Fibroblast of skin of abdomen (primary cell): ENCODE measurements around the gene PIEZO1.

Experiments used
- DNase-seq: peaks from one replicate; pipeline ENCODE4 v3.0.0-alpha.2; 2013

PIEZO1 gene

DNA sequence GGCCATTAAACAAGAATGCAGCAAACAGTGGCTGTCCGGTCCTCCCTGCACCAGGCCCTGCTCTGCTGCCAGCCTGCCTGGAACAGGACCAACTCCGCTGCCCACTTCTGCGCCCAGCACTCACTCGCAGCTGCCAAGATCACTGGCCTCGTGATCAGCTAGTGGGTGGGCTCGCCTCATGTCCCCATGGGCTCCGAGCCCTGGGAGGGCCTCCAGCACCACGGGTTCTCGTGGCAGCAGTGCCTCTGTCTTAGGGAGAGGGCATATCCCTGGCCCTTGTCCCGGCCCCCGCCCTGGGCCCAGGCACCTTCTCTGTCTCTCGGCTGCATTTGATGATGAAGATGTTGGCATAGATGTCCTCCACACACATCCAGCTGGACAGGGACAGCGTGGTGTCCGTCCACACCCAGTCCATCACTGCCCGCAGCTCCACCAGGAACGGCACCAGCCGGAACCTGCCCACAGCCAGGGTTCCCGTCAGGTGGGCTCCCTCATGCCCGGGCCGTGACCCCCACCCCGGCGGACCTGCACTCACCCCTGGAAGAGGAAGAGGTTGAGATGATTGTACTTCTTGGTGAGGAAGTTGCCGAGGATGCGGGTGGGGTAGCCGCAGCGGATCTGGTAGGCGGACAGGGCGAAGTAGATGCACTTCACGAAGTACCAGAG, 65.6 kb downstream of the PIEZO1 start:
- DNase-seq: no peak

GRCh38 chr16:88718178-88718577, 66.8 kb downstream of the PIEZO1 start:
- DNase-seq: no peak

DNA sequence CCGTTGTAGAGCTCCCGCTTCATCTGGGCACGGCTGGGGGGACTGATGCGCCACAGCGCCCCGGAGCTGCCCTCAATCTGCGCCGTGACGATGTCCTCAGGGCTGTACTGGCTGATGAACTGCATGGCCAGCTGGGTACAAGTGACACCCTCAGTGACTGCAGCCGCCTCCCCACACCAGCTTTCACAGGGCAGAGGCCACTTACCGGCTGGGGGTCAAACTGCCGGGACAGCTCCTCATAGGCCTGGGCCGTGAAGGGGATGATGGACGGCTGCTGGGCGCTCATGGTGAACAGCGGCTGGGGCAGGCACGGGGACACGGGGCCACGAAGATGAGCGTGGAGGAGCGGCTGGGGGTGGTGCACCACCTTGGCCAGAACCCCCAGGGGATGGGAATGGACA, 68.4 kb downstream of the PIEZO1 start:
- DNase-seq: no peak

DNA sequence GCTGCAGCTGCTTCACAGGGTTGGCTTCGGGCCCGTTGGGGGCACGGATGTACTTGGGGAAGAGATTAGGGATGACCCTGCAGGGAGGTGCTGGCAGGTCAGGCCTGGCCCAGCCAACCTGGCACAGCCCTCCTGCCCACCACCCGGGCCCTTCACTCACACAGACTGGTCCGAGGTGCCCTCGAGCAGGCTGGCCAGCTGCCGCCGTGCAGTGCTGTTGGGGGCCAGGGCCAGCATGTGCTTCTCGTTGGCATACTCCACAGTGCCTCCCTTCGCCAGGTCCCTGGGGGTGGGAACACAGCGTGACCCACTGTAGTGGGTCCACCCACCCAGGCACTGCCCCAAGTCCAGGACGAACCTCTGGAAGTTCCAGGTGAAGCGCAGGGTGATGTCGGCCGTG, 68.8 kb downstream of the PIEZO1 start:
- DNase-seq: no peak

- no peak for DNase-seq
Measured at GRCh38 chr16:88715312-88716190, 69.5 kb downstream of the PIEZO1 start.

GRCh38 chr16:88714420-88715302, 70.4 kb downstream of the PIEZO1 start:
- no peak for DNase-seq

GRCh38 chr16:88713568-88714419, 71.2 kb downstream of the PIEZO1 start:
- no peak for DNase-seq

GRCh38 chr16:88713054-88713453, 72.0 kb downstream of the PIEZO1 start:
- DNase-seq: no peak

GRCh38 chr16:88712362-88712979, 72.5 kb downstream of the PIEZO1 start:
- no peak for DNase-seq

DNA sequence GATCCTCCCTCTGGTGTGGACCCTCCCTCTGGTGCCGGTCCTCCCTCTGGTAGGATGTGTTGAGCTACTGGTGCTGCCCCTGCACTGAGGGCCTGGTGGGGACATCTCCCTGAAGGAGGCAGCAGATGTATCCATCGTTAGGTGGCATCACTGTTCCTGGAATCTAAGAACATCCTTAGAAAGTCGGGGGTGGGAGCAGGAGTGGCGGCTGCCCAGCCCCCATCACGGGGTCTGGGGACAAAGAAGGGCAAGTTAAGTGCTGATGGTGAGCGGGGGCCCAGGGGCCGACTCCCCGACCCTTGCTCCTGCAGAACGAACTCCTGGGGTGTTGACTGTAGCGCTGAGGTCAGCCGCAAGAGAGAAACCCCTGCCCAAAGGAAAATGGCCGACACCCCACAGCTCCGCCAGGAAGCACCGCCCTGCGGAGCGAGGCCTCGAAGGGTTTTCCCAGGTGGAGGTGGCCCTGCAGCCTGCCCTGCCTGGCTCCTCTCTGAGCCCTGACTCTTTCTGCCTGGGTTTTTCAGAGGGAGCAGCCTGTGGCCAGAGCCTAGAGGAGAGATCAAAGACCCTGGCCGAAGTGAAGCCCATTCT, 73.2 kb downstream of the PIEZO1 start:
- DNase-seq: no peak

- no peak for DNase-seq
Measured at GRCh38 chr16:88710556-88710955, 74.5 kb downstream of the PIEZO1 start.

- DNase-seq: no peak
Measured at GRCh38 chr16:88706965-88707826, 77.8 kb downstream of the PIEZO1 start.

- peak; percentile 86 for DNase-seq
Measured at GRCh38 chr16:88706229-88706964, 78.6 kb downstream of the PIEZO1 start, which contains the start of the genes CTU2 and RNF166. Gene CTU2, plus strand, starts transcription at chr16:88706503. Its CDS starts 28 bp downstream, at chr16:88706531. Gene RNF166, minus strand, starts transcription at chr16:88706408. Its CDS starts 83 bp downstream, at chr16:88706325.

DNA sequence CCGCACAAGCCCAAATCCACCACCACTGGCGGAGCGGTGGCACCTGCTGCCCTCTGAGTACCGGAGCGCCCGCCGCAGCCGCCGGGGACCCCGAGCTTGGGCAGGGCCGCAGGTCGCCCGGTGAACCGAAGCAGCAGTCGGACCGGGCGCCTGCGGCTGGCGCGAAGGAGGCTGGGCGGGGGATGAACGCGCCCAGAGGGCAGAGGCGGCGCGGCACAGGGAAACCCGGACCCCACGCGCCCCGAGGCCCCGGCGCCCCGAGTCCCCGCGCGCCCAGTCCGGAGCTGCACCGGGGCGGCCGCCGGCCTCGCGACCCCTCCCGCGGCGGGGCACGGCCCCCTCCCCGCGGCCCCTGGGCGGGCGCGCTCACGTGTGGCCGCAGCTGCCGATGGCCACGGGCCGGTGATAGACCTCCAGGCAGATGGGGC, 79.2 kb downstream of the PIEZO1 start:
- DNase-seq: no peak

DNA sequence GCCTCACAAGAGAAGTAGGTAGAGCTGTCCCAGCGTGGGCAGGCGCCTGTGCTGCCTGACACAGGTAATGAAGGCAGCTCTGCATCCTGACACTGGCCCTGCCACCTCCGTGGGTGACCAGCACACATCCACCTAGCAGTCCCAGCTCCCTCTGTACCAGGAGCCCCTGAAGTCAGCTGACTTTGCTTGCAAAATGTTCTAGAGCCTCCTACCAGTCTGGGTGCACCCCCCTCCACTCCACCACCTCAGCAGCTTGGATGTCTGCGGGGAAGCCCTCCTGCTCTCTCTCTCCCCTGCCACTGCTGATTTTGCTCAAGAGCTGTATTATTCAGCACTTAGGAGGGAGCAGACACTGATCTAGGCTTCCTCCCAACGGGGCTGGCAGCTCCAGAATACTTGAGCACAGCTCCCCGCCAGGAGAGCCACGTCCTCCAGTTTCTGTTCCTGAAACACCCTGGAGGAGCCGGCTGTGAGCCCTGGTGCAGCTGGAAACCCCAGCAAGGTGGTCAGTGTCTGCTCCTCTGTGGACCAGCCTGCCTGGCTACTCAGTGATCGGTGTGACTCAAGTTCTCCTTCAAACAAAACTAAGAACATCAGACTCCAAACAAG, 79.8 kb downstream of the PIEZO1 start:
- no peak for DNase-seq

GRCh38 chr16:88703486-88704309, 81.3 kb downstream of the PIEZO1 start:
- no peak for DNase-seq

- no peak for DNase-seq
Measured at GRCh38 chr16:88702371-88703210, 82.4 kb downstream of the PIEZO1 start.
